ENCODE measurements around the gene TEX13C.

DNA sequence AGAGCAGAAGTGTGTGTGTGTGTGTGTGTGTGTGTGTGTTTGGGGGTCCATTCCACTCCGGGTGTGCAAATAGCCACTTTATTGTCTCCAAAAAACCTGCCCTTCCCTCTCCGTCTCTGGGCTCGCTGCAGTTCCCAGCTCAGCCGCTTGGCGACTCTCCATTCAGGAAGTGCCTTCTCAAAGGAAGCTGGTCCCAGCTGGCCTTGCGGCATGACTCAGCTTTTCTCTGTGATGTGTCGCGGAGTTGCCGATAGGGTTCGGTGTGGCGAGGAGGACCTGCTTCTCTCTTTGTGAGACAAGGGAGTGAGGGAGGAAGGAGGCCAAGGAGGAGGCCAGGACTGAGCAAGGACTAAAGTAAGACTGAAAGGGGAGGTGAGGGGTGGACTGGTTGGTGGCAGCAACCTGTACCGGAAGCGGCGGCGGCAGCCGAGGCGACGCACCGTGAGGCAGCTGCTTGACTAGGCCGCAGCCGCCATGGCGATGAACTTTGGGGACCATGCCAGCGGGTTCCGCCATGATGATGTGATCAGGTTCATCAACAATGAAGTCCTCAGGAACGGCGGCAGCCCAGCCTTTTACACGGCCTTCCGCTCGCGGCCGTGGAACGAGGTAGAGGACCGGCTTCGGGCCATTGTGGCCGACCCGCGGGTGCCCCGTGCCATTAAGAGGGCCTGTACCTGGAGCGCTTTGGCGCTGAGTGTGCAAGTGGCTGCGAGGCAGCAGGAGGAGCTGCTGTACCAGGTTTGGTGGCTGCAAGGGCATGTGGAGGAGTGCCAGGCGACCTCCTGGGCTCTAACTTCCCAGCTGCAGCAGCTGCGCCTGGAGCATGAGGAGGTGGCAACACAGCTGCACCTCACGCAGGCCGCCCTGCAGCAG lies at the start of gene TEX13C:
- no peak for TF ChIP-seq EZH2 (IDR thresholded peaks at IDR 0.05; ENCODE audit: insufficient read depth, poor library complexity, severe bottlenecking)
- no peak for TF ChIP-seq EZH2phosphoT487 (IDR thresholded peaks at IDR 0.05; ENCODE audit: insufficient read depth, low read depth)

Measured in GM23248 (cell line).